HepG2 (cell line): Measurements from ENCODE around the gene CDK1.

Source experiments
- EED ChIP-seq: sonication (generic); formaldehyde crosslinking; IDR thresholded peaks from 2 replicates; pipeline ENCODE4 v1.5.0; 2020; ENCODE audit warnings: mild to moderate bottlenecking, missing genetic modification reagents
- FOSL1 ChIP-seq: sonication (generic); formaldehyde crosslinking; IDR thresholded peaks from 2 replicates; pipeline ENCODE4 v1.9.0; 2021; ENCODE audit warnings: missing genetic modification reagents, borderline replicate concordance
- GTF3A ChIP-seq: sonication (generic); formaldehyde crosslinking; conservative IDR thresholded peaks from 2 replicates; pipeline ENCODE4 v1.4.0; 2020; ENCODE audit warnings: mild to moderate bottlenecking, missing genetic modification reagents
- NR2F6 ChIP-seq, 2 experiments: IDR thresholded peaks; 2 replicates each; pipeline ENCODE4 v1.6.1; 2016; ENCODE audit warnings: antibody characterized with exemption in 1 of 2, mild to moderate bottlenecking in 1 of 2
- POLR2AphosphoS5 ChIP-seq: IDR thresholded peaks from 2 replicates; pipeline ENCODE4 v1.6.1; 2012; ENCODE audit warnings: low read depth, low read length
- SALL2 ChIP-seq: sonication (generic); formaldehyde crosslinking; IDR thresholded peaks from 2 replicates; pipeline ENCODE4 v1.8.1; 2023; ENCODE audit warnings: mild to moderate bottlenecking, missing genetic modification reagents, inconsistent platforms
- ZNF24 ChIP-seq: fragments of 450-650 bp; IDR thresholded peaks from 2 replicates; pipeline ENCODE4 v1.6.1; 2017; ENCODE audit warnings: antibody characterized with exemption, mild to moderate bottlenecking
- TF ChIP-seq, protein P1 (sequence below): sonication (generic); formaldehyde crosslinking; IDR thresholded peaks from 2 replicates; pipeline ENCODE4 v1.5.0; 2020; ENCODE audit warnings: mild to moderate bottlenecking, missing genetic modification reagents, moderate library complexity
- TF ChIP-seq, protein P2 (sequence below): sonication (generic); formaldehyde crosslinking; IDR thresholded peaks from 2 replicates; pipeline ENCODE4 v1.8.0; 2022; ENCODE audit warnings: mild to moderate bottlenecking, missing genetic modification reagents, moderate library complexity
- TF ChIP-seq, protein P3 (sequence below): sonication (generic); formaldehyde crosslinking; conservative IDR thresholded peaks from 2 replicates; pipeline ENCODE4 v1.8.0; 2022; ENCODE audit warnings: mild to moderate bottlenecking, moderate library complexity, missing genetic modification reagents
- TF ChIP-seq, protein P4 (sequence below): sonication (generic); formaldehyde crosslinking; IDR thresholded peaks from 2 replicates; pipeline ENCODE4 v1.9.0; 2022; ENCODE audit warnings: low read depth, missing genetic modification reagents
- TF ChIP-seq, protein P5 (sequence below), 2 experiments: sonication (generic) in 1 of 2; formaldehyde crosslinking in 1 of 2; IDR thresholded peaks; 2 replicates each; pipeline versions ENCODE4 v1.5.1 to v1.6.1; 2011 to 2020; ENCODE audit warnings: borderline replicate concordance in 1 of 2, low read depth in 1 of 2, low read length in 1 of 2, mild to moderate bottlenecking in 1 of 2, missing genetic modification reagents in 1 of 2, moderate library complexity in 1 of 2

DNA sequence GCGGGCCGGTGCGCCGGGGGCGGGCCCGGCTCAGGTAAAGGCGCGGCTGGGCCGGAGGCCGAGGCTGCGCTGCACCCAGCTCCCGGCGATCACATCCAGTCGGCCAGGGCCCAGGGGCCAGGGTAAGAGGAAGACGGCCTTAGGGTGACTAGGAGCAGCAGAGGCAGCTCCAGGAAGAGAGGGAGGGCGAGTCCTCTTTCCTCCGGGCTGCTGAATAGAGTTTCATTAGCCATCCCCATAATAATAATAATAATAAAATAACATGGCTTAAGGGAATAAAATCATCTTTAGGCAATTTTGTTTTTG is 44.8 kb upstream of the CDK1 start:
- TF ChIP-seq SALL2 (CRISPR knock-in tag) (no peak), GTF3A (CRISPR knock-in tag) (no peak), NR2F6 (IDR thresholded peaks at IDR 0.05) (no peak), NR2F6 (CRISPR knock-in tag; IDR thresholded peaks at IDR 0.05) (no peak), FOSL1 (no peak), POLR2AphosphoS5 (no peak), ZNF24 (no peak), EED (CRISPR knock-in tag) (no peak)
- TF ChIP-seq, protein P1, sequence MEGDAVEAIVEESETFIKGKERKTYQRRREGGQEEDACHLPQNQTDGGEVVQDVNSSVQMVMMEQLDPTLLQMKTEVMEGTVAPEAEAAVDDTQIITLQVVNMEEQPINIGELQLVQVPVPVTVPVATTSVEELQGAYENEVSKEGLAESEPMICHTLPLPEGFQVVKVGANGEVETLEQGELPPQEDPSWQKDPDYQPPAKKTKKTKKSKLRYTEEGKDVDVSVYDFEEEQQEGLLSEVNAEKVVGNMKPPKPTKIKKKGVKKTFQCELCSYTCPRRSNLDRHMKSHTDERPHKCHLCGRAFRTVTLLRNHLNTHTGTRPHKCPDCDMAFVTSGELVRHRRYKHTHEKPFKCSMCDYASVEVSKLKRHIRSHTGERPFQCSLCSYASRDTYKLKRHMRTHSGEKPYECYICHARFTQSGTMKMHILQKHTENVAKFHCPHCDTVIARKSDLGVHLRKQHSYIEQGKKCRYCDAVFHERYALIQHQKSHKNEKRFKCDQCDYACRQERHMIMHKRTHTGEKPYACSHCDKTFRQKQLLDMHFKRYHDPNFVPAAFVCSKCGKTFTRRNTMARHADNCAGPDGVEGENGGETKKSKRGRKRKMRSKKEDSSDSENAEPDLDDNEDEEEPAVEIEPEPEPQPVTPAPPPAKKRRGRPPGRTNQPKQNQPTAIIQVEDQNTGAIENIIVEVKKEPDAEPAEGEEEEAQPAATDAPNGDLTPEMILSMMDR: no peak
- TF ChIP-seq, protein P2, sequence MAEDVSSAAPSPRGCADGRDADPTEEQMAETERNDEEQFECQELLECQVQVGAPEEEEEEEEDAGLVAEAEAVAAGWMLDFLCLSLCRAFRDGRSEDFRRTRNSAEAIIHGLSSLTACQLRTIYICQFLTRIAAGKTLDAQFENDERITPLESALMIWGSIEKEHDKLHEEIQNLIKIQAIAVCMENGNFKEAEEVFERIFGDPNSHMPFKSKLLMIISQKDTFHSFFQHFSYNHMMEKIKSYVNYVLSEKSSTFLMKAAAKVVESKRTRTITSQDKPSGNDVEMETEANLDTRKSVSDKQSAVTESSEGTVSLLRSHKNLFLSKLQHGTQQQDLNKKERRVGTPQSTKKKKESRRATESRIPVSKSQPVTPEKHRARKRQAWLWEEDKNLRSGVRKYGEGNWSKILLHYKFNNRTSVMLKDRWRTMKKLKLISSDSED (CRISPR knock-in tag): no peak
- TF ChIP-seq, protein P3, sequence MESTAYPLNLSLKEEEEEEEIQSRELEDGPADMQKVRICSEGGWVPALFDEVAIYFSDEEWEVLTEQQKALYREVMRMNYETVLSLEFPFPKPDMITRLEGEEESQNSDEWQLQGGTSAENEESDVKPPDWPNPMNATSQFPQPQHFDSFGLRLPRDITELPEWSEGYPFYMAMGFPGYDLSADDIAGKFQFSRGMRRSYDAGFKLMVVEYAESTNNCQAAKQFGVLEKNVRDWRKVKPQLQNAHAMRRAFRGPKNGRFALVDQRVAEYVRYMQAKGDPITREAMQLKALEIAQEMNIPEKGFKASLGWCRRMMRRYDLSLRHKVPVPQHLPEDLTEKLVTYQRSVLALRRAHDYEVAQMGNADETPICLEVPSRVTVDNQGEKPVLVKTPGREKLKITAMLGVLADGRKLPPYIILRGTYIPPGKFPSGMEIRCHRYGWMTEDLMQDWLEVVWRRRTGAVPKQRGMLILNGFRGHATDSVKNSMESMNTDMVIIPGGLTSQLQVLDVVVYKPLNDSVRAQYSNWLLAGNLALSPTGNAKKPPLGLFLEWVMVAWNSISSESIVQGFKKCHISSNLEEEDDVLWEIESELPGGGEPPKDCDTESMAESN: no peak
- TF ChIP-seq, protein P4, sequence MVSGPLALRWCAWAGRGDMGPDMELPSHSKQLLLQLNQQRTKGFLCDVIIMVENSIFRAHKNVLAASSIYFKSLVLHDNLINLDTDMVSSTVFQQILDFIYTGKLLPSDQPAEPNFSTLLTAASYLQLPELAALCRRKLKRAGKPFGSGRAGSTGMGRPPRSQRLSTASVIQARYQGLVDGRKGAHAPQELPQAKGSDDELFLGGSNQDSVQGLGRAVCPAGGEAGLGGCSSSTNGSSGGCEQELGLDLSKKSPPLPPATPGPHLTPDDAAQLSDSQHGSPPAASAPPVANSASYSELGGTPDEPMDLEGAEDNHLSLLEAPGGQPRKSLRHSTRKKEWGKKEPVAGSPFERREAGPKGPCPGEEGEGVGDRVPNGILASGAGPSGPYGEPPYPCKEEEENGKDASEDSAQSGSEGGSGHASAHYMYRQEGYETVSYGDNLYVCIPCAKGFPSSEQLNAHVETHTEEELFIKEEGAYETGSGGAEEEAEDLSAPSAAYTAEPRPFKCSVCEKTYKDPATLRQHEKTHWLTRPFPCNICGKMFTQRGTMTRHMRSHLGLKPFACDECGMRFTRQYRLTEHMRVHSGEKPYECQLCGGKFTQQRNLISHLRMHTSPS (CRISPR knock-in tag): no peak
- TF ChIP-seq, protein P5, sequence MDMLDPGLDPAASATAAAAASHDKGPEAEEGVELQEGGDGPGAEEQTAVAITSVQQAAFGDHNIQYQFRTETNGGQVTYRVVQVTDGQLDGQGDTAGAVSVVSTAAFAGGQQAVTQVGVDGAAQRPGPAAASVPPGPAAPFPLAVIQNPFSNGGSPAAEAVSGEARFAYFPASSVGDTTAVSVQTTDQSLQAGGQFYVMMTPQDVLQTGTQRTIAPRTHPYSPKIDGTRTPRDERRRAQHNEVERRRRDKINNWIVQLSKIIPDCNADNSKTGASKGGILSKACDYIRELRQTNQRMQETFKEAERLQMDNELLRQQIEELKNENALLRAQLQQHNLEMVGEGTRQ (IDR thresholded peaks at IDR 0.05; ENCODE audit: low read depth, low read length): no peak
- TF ChIP-seq, protein P5 (CRISPR knock-in tag; IDR thresholded peaks at IDR 0.05; ENCODE audit: borderline replicate concordance): no peak
